GM20431 (cell line): ENCODE data around the gene LRFN2.

Experiments used
- in situ Hi-C: fragments of 300-500 bp; cut with MseI, MboI; formaldehyde crosslinking; loops from one replicate; pipeline ENCODE4 v1.15.0; 2020; ENCODE audit warnings: low sequenced_read_pairs; ENCODE audit not compliant: unreplicated experiment

The LRFN2 gene

DNA sequence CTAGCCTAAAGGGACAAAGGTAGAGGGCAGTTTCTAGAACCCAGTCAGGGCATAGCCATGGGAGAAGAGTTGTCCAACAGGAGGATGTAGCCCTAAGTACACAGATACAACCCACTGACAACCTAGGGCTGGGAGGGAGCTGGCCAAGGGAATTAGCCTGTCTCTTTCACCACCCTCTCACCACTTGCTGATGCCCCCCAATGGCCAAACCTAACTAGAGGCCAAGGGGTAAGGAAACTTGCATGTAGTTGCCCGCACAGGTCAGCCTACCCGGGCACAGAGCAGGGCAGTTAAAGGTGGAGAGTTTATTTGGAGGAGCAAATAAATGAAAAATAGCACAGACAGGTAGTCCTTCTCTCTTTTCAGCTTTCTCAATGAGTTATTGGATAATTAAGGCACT is 143.3 kb downstream of the LRFN2 start:
- in situ Hi-C loops, result no loop called here

DNA sequence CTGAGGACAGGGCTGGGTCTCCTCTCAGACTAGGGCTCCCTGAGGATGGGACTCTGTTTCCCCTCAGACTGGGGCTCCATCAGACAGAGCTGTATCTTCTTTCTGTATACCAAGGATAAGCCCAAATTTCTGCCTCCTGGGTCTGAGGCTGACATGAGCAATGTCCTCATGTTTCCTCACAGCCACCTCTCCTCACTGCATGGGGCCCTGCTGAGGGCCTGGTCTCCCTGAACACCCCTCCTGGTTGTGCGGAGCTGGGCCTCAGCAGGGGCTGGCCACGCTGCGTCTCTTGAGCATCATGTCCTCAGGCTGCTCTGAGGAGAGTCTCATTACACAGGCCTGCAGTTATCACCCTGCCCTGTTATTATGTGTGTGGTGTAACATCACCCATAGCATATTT is 144.6 kb downstream of the LRFN2 start:
- in situ Hi-C loops, result no loop called here

DNA sequence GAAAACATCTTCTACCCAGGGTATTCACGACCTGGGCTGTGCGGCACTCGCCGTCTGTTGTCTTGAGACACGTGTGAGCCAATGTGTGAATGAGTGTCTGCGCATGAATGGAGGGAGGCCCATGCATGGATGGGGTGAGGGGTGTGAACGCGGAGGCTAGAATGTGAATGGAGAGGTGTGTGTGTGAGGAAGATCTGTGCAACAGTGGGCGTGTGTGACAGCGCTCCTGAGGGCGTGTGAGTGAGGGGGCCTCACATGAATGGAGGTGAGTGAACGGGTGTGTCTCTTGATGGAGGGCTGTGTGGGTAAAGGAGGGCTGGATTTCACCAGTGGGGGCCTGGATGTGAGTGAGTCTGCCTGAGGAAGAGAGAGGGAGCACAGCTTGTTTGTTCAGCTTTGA is 146.0 kb downstream of the LRFN2 start:
- in situ Hi-C loops, result no loop called here

DNA sequence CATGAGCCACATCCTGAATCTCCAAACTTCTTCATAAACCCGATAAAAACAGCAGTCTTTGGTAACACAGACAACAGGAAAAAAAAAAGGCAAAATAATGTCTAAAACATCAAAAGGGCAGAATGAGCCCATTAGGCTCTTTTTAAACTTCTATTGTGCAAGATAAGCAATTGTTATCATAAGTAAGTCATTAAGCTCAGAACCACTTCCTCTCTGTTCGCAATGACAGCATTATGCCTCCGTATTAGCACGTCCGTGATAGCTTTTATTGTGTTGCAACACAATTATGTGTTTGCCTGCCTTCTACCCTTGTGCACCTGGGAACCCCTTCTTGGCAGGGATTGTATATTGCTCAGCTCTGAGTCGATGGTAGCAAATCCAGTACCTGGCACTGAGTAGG is 147.1 kb downstream of the LRFN2 start:
- in situ Hi-C loops, result no loop called here

DNA sequence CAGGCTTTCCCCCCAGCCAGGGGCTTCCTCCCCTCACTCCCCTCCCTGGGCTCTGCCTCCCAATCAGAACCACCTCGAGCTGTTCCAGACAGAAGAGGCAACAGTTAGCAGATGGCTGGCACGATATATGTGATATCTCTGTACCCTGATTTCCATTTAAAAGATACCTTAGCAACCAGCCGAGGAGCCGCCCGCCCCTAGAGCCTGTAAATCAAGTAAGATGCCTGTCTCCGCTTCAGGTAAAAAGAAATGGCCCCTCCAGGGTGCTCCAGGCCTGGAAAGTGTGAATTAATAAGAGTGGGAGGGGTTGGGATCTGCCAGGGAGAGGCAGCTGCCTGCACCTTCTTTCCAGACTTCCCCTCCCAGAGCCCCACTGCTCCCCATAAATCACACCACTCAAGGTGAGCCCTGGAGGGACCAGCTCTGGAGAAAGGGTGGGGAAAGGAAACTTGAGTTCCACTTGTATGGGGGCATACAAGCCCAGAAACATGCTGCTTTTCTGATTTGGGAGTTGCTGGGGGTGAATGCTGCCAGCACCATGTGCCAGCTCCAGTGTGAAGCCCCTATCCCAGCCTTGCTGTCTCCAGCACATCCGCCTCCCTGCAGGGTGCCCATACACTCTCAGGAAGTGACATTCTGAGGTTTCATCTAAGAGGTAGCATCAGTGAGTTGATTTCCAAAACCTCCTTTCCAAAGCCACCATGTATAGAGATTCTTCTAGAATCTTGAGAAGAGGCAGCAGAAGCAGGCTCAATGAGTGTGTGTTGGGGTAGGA is 148.0 kb downstream of the LRFN2 start:
- in situ Hi-C loops, result no loop called here

DNA sequence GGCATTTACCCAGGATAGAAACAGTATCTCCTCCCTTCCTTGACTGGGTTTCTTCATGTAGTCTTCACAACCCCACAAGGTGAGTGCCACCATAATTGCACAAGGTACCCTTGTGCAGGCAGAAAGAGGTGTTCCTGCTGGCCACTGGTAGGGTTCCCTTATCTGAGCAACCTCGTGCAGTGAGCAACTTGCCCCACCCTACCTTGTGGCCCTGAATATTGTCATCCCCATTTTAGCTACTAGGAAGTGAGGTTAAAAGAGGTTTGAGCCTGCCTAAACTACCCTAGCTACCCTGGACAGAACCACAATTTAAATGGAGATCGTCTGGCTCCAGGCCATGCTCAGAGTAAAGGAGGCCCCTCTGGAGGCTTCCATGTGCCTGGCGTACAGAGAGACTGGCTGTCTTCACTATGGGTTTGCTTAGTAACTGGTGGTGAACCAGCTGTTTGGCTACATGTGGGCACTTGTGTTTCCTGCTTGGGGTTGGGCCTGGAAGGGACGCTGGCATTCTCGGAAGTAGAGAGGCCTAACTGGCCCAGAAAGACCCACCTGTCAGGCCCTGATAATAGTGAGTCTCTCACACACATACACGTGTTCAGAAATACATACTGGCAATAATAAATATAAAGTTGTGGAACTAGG is 148.8 kb downstream of the LRFN2 start:
- in situ Hi-C loops, result no loop called here

DNA sequence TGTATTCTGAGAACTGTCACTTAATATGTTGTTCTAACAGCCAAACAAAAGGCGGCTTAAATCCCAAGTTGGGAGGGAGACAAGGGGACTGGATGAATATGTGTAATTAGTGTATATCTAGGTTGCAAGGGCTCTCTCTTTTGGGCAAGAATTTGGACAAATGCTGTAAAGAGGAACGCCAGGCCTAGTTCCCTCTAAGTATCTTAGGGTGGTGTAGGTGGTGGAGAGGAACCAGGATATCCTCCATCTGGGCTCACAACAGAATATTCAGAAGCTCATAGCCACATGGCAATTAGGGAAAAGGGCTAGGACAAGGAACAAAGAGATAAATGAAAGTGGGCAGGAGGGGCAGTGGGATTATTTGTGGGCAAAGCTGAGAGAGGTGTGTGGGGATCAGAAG is 149.5 kb downstream of the LRFN2 start:
- in situ Hi-C loops, result no loop called here

DNA sequence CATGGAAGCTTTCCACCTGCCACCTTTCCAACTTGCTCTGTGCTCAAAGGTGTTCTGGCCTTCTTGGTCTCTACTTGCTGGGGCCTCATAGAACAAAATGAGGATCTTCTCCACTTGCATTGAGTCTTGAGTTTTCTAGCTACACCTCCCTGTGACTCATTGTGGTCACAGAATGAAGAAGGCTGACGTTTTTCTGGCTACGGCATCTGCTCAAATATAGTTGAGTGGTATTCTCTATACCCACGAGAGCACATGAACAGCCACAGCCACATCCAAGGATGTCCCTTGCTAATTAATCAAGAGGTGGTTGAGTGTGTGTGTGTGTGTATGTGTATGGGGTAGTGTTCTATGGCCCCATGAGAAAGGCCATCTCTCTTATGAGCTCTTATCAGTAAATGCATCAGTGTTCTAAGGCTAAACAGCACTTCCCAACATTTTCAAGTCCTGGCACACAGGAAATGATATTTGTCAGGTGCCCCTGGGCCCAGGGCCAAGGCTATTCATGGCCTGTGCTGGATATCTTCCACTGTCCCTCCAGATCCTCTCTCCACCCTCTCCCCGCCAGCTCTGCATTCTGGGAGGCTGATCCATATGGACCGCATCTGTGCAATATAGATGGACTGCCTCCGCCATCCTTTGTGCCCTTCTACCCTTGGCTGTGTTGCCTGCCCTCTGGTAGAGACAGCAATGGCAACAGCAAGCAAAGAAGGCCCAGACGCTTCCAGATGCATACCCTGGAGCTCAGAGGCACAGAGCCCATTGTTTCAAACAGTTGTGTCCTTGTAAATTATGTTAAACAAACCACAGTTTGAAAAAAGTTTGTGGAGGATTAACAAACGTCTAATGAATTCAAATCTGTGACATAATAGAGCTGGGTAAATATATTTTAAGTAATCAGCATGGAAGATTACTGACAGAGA is 150.2 kb downstream of the LRFN2 start:
- in situ Hi-C loops, result no loop called here

DNA sequence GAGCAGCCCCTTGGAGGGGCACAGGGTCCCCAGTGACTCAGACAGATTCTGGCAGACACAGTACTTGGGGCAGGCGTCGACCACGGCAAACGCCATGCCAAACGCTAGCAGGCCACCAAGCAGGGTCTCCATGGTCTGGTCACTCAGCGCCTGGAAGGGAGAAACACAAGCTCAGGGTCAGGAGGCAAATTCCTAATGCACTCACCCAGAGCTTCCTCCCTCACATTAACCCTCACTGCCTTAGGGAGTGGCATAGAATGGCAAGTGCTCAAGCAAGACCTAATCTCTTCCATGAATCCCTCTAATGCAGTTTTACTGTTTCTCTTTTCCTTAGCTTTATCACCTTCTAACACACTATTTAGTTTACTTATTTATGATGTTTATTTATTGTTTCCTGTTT is 154.2 kb downstream of the LRFN2 start:
- in situ Hi-C loops, result no loop called here

DNA sequence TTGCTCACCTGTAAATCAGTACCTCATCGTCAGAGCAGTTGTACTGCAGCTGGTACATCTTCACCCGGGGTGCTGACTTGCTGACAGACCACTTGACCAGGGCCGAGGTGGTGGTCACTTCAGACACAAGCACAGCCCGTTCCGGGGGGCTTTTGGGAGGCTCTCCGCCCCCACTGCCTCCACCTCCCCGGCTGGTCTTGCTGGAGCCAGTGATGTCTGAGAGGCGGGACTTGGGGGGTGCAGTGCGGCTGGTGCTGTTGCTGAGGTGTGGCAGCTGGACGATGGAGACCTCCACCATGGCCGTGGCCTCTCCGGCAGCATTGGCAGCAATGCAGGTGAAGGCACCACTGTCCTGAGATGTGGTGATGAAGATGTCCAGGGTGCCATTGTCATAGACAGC is 155.5 kb downstream of the LRFN2 start:
- in situ Hi-C loops, result no loop called here

DNA sequence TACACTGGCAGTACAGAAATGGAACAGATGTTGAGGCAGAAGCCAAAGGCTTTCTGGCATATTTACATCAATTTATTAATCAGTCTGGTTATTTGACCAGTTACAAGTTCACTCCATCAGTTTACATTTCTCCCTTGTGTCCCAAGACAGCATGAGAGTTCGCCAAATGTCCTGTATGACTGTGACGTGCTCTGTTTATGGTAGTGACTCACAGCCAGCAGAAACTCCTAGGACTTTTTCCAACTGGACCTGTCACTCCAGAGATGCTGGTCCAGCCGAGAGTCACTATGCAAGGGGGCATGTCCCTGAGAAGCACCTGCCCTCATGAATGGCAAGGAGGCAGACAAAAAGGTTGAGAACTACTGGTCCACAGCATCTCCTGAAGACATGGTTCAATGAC is 160.0 kb downstream of the LRFN2 start:
- in situ Hi-C loops, result no loop called here

DNA sequence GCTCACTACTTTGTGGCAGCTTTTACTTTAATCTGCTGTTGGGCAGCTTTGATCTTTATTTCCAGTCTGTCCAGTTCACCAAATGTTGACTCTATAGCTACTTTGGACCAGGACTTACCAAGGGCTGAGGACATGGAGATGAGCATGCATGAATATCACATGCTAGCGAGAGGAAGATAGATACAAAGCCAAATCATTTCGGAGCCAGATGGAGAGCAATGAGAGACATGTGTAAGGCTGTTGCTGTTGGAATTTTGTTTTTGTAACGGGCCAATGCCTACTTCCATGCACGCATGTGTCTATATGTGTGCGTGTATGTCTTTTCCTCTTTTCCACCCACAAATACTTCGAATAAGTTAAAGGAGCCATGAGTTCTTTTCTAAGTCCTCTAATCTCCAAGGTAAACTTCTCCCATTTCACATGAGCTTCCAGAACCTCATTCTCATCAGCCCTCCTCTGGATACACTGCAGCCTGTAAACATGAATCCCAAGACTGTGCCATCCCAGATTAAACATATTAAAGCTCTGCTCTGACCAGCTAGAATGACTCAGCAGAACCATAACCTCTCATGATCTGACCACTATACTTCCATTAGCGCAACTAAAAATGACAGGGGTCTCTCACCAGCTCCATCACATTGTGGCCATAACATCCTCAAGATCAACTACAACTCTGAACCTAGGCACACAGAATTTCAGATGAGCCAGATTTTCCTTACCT is 160.7 kb downstream of the LRFN2 start:
- in situ Hi-C loops, result no loop called here

DNA sequence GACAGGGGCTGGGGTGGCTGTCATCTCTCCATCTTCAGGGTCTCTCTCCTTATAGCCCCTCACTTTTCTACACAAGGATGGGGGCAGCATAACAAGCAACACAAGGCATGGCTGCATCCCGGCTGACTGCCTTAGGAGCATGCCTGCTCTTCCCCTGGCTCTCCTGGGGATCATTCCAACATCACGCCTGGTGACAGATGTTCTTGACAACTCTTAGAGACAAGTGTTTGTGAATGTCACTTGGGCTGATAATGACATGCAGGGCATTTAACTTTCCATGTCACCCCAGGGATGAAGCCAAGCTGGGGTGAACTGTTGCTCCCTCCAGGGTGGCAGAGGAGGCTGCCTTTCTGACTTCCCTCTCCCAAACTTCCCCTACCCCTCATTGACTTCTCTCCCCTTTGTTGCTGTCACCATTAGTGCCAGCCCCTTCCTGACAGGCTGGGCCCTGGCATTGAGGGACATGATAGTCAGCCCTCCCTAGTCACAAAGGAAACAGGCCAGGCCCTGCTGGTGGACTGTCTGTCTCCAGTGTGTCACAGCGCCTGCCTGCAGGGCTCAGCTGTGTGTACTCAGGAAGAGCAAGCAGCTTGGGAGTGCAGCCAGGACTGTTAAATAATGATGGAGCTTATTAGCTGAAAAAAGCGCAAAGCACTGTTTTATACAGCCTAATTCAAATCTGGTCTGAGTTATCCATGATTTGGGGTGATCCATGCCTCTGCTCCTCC is 161.8 kb downstream of the LRFN2 start:
- in situ Hi-C loops, result no loop called here

DNA sequence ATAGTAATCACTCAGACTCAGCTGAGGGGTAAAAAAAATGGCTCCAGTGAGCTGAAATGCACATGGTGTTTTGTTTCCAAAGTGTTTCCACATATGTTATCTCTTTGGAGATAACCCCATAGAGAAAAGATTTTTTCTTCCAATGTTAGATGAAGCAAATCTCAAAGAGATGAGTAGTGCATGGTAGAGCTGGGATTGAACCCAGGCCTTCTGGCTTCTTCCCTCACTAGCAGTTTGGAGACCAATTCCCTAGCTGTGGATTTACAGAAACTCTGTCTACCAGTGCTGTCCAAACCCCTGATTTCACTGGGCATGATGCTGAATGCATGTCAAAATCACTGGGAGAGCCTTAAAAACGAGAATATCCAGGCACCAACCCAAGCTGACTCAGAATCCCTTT is 165.1 kb downstream of the LRFN2 start:
- in situ Hi-C loops, result no loop called here

DNA sequence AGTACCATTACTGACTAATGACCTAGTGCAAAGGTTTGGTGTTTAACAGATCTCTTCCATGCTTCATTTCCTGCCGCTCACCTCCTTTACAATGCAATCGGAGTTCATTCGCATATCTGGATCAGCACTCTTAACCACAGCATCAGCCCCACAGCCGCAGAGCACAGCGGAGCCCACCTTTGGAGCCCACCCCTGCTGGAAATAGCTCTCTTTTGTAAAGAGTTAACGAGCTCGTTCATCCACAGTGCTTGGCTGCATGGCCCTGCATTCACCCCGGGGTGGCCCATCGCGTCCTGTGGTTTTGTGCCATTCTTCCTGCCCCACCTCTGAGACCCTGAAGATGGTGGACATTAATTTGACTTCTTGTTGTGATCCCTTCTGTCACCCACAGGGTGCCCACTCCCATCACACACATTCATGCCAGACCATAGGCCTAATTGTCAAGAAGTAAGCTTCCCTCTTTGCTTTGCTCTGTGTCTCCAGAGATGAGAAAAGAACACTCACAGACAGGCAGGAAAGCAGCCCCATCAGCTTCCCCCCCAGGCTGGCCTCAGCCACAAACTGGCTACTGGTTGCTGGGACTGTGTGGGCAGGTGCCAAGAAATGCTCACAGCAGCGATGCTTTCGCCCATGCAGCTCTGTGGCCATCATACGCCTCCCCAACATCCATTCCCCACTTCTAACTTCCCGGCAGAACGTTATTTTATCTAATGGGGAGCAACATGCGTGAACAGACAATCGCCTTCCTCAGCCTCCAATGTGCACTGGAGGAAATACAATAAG is 167.0 kb downstream of the LRFN2 start:
- in situ Hi-C loops, result no loop called here

DNA sequence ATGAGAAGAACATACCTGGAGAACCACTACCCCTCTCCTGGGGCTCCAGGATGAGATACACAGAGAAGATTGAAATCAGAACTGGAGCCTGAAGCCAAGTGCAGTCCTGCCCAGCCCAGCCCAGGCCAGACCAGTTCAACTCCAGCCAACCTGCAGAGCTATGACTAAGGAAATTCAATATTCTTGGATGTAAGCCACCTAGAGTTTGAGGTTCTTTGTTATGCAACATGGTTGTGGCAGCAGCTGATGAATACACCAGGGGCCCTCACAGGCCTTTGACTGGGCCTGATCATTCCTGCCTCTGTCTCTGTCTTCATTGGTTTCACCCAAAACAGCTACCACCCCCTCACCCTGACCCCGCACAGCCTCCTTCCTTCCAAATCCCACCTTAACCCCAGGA is 167.8 kb downstream of the LRFN2 start:
- in situ Hi-C loops, result no loop called here

DNA sequence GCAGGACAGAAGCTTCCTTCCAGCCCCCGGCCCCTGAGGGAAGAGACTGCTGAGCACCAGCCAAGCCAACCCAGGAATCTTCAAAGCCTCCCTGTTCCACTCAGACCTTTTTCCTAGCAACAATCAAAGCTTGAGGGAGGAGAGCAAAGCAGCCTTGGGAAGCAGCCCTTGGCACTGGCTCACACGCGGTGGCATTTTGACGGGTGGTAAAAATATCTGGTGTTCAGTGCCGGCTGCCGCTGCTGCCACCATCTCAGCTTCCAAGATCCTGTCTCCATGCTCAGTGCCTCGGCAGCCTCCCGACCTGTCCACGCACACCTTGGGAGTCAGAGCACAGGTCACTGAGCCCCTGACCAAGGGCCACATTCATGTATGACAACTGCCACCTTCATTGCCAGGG is 170.1 kb downstream of the LRFN2 start:
- in situ Hi-C loops, result no loop called here

DNA sequence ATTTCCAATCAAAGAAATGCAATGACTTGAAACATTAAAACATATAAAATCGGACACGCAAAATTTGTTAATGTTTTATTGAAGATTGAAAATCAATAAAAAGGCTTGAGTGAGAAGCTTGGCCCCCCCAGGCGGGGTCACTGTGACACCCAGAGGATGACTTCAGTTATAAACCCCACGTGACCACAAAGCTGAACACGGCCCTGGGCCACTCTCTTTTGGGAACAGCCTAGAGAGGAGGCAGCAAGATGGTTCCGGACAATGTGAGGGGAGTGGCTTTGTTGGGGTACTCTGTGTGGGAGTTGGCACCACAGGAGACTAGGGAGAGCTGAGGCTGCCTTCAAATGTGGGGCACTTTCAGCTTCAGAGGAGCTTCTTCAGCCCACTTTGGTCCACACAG is 172.5 kb downstream of the LRFN2 start:
- in situ Hi-C loops, result no loop called here

DNA sequence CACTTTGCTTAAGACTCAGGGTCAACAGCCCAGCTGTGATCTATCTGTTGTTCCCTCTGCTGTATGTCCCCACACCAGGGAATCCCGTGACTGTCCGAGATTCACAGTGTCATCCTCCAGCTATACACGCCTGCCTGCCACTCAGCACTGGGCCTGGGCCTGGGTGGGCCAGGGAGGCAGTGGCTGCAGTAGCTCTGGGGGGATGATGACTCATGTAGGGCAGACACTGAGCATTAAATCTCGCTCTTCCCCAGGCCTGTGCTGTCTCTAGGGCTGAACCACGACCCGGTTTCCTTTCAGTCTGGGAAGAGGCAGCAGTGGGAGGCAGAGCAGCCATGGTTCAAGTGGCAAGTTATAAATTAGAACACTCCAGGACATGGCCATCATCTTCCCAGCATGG is 173.9 kb downstream of the LRFN2 start:
- in situ Hi-C loops, result no loop called here
